HL-60/S4 treated with phorbol 12-myristate 13-acetate at 8.2 ng/mL for 4 days and 3 days (cell line): ENCODE measurements around the gene GARNL3.

Experiments used
- in situ Hi-C: fragments of 300-500 bp; cut with MboI; formaldehyde crosslinking; loops from 2 replicates; pipeline ENCODE4 v1.15.0; 2022; ENCODE audit warnings: low sequenced_read_pairs

Gene GARNL3

DNA sequence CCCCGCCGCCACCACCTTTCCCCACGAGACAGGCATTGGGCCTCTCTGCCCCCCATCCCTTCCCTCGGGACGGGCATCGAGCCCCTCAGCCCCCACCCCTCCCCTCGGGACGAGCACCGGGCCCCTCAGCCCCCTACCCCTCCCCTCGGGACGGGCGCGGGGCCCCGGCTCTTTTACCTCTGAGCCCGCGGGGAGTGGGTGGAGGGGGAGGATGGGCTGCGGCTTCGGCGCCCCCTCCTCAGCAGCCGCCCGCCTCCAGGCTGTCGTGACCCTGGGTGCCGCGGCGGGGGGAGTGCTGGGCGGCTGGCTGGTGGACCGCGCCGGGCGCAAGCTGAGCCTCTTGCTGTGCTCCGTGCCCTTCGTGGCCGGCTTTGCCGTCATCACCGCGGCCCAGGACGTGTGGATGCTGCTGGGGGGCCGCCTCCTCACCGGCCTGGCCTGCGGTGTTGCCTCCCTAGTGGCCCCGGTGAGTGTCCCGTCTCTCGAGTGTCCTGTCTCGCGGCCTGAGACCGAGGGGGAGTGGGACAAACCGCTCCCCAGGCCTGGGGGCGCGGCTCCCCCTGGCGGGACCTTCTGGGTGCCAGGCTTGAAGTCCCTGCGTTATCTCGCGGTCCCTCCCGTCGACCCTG lies 133.2 kb downstream of the GARNL3 start:
- in situ Hi-C loops, result no loop called here

- in situ Hi-C loops, result no loop called here
Observed at GRCh38 chr9:127398275-127398647, 133.7 kb downstream of the GARNL3 start.

- in situ Hi-C loops, result no loop called here
Observed at GRCh38 chr9:127398715-127399400, 134.3 kb downstream of the GARNL3 start.

DNA sequence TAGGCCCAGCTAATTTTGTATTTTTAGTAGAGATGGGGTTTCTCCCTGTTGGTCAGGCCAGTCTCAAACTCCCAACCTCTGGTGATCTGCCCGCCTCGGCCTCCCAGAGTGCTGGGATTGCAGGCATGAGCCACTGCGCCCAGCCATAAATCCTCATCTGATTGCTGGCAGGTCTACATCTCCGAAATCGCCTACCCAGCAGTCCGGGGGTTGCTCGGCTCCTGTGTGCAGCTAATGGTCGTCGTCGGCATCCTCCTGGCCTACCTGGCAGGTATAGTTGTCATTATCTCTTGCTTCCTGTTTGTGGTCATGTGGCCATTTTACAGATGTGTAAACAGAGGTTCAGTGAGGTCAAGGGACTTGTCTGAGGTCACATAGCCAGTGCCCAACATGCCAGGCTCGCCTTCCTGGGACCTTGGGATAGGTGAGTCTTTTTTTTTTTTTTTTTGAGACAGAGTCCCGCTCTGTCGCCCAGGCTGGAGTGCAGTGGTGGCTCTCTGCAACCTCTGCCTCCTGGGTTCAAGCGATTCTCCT lies 135.2 kb downstream of the GARNL3 start:
- in situ Hi-C loops, result no loop called here

- in situ Hi-C loops, result no loop called here
Observed at GRCh38 chr9:127402401-127403090, 138.0 kb downstream of the GARNL3 start.

DNA sequence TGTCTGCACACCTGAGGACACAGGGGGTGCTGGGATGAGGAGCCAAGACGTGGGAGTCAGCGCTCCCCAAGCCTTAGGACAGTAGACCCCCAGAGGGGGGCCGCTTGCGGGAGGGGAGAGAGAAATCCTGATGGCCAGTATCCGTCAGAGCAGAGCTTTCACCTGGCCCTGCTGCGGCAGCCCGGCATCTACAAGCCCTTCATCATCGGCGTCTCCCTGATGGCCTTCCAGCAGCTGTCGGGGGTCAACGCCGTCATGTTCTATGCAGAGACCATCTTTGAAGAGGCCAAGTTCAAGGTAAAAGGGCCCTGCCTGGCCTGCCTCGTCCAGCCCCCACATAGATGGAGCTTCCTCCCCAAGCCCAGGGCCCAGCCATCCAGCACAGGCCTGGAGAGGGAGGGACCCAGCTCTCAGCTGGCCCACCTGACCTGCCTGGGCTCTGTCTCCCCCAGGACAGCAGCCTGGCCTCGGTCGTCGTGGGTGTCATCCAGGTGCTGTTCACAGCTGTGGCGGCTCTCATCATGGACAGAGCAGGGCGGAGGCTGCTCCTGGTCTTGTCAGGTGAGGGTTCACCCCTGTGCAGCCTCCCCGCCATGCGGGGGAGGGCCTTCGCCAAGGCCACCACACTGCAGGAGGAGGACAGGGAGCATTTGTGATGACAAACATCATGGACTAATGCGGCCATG lies 139.1 kb downstream of the GARNL3 start:
- in situ Hi-C loops, result no loop called here

- in situ Hi-C loops, result no loop called here
Observed at GRCh38 chr9:127404631-127405030, 140.1 kb downstream of the GARNL3 start.

DNA sequence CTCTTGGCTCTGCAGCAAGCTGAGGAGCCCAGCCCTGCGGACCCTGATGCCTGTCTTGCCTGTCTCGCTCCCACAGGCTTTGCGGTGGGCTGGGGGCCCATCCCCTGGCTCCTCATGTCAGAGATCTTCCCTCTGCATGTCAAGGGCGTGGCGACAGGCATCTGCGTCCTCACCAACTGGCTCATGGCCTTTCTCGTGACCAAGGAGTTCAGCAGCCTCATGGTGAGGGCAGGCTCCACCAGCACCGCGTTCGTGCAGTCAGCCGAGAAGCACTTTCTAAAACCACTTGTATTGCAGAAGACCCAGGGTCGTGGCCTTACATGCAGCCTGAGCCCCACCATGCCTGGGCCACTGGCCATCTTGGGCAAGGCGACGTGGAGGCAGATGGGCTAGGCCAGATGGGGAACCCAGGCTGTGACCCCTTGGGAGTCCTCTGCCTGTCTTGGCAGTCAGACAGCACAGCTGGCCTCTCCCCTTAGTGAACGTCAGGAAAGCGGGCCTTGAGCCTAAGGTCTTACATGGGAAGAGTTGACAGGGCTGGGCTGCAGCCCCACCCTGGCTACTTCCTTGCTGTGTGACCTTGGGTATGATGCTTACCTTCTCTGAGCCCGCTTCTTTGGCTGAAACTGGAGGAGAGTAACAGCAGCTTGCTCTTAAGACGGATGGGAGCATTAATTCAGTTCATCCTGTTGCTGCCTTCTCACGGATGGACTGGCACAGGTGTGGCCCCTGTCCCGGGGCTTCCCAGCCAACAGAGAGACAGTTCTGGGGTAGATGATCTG lies 141.0 kb downstream of the GARNL3 start:
- in situ Hi-C loops, result no loop called here

DNA sequence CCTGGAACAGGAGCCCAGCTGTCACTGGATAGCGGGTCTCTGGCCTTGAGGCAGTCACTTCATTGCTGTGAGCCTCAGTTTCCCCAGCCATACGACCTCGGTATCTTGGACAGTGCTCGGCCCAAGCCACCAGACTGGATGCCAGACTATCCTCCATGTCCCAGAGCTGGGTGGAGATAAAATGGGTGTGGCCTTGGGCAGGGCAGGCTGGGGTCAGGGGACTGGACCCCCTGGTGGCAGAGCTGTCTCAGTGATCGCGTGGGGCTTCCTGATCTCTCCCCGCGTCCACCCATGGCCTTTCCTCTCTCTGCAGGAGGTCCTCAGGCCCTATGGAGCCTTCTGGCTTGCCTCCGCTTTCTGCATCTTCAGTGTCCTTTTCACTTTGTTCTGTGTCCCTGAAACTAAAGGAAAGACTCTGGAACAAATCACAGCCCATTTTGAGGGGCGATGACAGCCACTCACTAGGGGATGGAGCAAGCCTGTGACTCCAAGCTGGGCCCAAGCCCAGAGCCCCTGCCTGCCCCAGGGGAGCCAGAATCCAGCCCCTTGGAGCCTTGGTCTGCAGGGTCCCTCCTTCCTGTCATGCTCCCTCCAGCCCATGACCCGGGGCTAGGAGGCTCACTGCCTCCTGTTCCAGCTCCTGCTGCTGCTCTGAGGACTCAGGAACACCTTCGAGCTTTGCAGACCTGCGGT lies 142.4 kb downstream of the GARNL3 start:
- in situ Hi-C loops, result no loop called here

DNA sequence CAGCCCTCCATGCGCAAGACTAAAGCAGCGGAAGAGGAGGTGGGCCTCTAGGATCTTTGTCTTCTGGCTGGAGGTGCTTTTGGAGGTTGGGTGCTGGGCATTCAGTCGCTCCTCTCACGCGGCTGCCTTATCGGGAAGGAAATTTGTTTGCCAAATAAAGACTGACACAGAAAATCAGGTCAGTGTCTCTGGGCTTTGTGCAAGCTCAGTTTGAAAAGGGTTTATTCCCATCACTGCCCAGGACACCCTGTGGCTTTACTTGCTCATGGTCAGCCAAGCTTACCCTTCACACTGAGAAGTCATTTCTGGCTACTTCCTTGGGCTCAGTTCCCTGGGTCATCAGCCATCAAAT lies 142.9 kb downstream of the GARNL3 start:
- in situ Hi-C loops, result no loop called here

DNA sequence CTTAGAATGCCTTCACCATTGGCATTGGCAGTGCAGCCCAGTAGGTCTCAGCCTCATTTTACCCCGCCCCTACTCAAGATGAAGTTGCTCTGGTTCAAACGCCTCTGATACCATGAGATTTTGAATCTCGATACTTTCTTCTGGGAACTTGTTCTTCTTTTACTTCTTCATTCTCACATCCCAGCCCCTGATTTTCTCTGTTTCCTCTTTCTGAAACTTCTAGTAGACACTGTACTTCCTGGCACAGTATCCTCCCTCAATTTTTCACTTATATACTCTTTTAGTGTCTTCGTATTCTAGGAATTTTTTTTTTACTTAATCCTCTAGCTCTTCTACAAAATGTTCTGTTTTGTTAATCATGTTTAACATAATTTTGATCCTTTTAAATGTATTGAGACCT lies 146.5 kb downstream of the GARNL3 start:
- in situ Hi-C loops, result no loop called here

DNA sequence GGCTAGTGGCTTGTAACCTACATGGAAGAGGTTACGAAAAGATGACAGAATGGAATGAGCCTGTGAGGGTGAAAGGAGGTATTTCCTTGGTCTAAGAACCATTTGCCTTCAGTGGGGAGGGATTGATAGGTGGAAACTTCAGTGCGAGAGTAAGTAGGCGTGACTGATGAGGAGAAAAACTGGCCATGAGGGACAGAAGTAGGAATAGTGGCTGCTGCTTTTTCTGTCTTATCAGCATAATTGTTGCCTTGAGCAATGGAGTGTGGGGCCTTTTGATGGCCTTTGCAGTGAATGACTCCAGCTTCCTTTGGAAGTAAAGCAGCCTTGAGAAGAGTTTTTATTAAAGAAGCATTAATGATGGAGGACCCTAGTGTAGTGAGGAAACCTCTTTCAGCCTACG lies 150.6 kb downstream of the GARNL3 start:
- in situ Hi-C loops, result no loop called here

GRCh38 chr9:127415657-127416056 lies 151.1 kb downstream of the GARNL3 start:
- in situ Hi-C loops, result no loop called here

DNA sequence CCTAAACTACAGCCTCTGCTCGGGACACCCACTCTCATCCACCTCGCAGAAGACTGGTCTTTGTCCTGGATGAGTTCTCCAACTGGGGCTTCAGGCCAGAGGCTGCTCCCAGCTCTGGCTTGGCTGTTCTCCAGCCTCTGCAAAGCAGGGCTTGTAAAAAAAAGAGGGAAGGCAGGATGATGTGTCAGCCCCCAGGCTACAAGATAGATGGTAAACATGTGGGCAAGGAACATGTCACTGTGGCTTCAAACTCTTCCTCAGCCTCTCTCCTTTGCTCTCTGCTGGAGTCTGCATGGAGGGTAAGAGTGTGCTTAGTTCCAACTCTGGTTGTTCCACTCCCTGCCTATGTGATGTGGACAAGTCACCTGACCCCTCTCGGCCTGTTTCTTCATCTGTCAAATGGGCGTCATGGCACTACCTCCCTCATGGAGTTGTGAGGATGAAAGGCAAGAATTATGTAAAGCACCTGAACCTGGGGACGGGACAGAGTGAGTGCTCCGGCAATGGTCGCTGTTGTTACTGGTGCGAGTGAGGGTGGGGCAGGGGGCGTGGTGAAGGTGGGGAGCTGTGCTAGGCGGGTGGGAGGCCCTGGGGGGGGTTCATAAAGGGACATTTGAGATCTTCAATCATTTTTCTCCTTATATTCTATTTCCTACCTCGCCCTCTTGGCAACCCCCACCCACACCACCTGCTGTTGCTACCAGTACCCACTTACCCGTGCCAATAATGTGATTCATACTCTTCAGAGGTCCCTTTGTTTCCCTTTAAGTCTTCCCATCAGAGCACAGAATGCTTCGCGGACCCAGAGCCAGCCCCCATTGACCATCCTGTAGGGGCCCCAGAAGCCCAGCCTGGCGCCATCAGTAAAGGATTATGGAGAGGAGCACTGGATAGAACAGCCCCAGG lies 152.8 kb downstream of the GARNL3 start:
- in situ Hi-C loops, result no loop called here

- in situ Hi-C loops, result no loop called here
Observed at GRCh38 chr9:127418037-127418471, 153.5 kb downstream of the GARNL3 start.

DNA sequence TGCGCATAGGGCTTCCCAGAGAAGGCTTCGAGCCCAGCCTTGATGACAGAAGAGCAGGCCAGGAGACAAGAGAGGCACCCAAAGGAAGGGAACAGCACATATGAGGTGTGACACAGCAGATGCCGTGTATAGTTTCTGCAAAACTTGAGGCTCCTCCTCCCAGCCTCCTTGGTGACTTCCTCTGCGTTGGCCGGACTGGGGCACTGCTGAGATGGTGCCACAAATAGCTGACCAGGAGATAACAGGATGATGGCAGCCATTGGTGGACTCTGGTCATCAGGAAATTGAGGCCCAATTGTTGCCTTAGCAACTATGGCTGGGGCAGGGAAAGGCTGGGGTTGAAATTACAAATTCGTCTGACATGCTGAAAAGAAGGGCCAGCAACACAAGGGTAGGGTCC lies 154.8 kb downstream of the GARNL3 start:
- in situ Hi-C loops, result no loop called here

DNA sequence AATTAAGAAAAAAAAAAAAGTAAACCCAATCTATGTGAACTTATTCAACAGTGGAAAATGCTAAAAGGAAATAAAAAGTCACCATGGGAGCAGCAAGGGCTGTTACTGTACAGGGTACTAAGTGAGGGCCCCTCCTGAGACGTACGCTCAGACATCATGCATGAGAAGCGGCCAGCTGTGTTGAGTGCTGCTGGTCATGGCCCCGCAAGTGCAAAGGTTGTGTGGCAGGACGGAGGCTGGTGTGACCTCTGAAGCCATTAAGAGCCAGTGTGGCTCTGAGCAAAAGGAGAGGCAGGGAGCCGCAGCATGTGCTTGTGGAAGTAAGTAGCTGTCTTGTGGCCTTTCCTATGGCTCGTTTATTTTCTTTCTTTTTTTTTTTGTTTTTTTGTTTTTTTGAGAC lies 156.5 kb downstream of the GARNL3 start:
- in situ Hi-C loops, result no loop called here

DNA sequence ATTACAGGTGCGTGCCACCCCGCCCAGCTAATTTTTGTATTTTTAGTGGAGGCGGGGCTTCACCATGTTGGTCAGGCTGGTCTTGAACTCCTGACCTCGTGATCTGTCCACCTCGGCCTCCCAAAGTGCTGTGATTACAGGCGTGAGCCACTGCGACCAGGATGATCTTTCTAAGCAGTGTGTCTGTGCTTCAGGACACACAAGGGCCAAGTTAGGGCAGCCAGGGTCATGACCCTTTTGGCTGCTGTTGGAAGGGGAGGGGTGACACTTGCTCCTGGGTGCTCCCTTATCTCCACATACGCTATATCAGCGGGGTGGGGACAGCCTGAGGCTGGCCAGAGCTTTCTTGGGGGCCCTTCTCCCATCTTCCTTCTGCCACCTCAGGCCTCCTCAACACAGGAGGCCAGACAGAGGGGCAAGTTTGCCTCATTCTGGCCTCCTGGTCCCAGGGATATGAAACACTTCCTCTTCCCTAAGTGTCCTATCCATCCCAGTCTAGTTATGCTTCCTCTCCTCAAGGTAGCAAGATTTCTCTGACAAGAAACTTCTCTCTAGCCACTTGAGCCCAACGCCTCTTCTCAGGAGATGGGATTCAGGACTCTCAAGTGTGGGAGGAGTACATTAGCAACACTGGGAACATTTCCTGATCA lies 157.7 kb downstream of the GARNL3 start:
- in situ Hi-C loops, result no loop called here

DNA sequence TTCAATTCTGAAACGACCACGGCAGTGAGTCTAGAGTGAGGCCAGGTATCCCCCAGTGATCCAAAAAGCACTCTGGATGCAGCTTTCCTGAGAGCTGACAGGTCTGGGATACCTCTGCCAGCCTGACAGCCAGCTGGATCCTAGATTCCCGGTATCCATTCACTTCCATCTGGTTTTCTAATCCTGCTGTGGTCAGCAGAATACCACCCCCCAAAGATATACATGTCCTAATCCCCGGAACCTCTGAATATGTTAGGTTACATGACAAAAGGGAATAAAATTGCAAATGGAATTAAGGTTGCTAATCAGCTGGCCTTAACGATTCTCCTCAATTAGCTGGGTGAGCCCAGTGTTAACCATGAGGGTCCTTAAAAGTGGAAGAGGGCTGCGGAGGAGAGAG lies 158.2 kb downstream of the GARNL3 start:
- in situ Hi-C loops, result no loop called here
